ENCODE data around the gene ZMIZ1. TPM values are rescaled to one million over a fixed set of nuclear protein-coding genes. Genes with fewer than 3 reads are reported as not detected.

ZMIZ1 gene
- polyA plus RNA-seq, 1 donor from 2014 or later, result 26.8 TPM

GRCh38 chr10:79162861-79163665, 94.3 kb downstream of the ZMIZ1 start:
- H3K4me2 ChIP-seq (ENCODE audit: low read length), result no peak overlapping the region
- H3K79me2 ChIP-seq (replicated peaks; ENCODE audit: insufficient read depth, low read length), result peaks cover 5% of the 10 kb centered on the region
- TF ChIP-seq EP300 (conservative IDR thresholded peaks at IDR 0.05; ENCODE audit: poor library complexity, severe bottlenecking) (no peak), EZH2 (IDR thresholded peaks at IDR 0.05; ENCODE audit: borderline replicate concordance, insufficient read depth, low read length, poor library complexity, severe bottlenecking) (no peak), REST (IDR thresholded peaks at IDR 0.05; ENCODE audit: borderline replicate concordance) (no peak), TAF1 (IDR thresholded peaks at IDR 0.05; ENCODE audit: low read depth) (no peak), POLR2AphosphoS5 (IDR thresholded peaks at IDR 0.05) (no peak), RAD21 (conservative IDR thresholded peaks at IDR 0.05) (no peak), MXI1 (conservative IDR thresholded peaks at IDR 0.05; ENCODE audit: poor library complexity, severe bottlenecking) (no peak), SMC3 (conservative IDR thresholded peaks at IDR 0.05; ENCODE audit: poor library complexity) (no peak)
- TF ChIP-seq, protein P1, sequence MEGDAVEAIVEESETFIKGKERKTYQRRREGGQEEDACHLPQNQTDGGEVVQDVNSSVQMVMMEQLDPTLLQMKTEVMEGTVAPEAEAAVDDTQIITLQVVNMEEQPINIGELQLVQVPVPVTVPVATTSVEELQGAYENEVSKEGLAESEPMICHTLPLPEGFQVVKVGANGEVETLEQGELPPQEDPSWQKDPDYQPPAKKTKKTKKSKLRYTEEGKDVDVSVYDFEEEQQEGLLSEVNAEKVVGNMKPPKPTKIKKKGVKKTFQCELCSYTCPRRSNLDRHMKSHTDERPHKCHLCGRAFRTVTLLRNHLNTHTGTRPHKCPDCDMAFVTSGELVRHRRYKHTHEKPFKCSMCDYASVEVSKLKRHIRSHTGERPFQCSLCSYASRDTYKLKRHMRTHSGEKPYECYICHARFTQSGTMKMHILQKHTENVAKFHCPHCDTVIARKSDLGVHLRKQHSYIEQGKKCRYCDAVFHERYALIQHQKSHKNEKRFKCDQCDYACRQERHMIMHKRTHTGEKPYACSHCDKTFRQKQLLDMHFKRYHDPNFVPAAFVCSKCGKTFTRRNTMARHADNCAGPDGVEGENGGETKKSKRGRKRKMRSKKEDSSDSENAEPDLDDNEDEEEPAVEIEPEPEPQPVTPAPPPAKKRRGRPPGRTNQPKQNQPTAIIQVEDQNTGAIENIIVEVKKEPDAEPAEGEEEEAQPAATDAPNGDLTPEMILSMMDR (IDR thresholded peaks at IDR 0.05; ENCODE audit: poor library complexity, severe bottlenecking), result no peak
- H3K27ac ChIP-seq (ENCODE audit: low read length), result no peak overlapping the region
- H2AFZ ChIP-seq (ENCODE audit: low read depth, low read length), result no peak overlapping the region
- H4K20me1 ChIP-seq (ENCODE audit: insufficient read depth), result peaks cover 9% of the 10 kb centered on the region
- no peaks in the 10 kb centered on the region for H3K36me3 ChIP-seq (ENCODE audit: insufficient read depth, low read length)
- no peaks in the 10 kb centered on the region for H3K9me3 ChIP-seq (ENCODE audit: low read length)
- no peak overlapping the region for H3K9ac ChIP-seq (ENCODE audit: low read length)
- no peaks in the 10 kb centered on the region for H3K27me3 ChIP-seq (ENCODE audit: insufficient read depth, low read depth, low read length)
- no peaks in the 10 kb centered on the region for H3K9me2 ChIP-seq (ENCODE audit: insufficient read depth, low read length)
- no peak overlapping the region for H3K4me3 ChIP-seq (ENCODE audit: low read length)
- no peaks in the 10 kb centered on the region for H3F3A ChIP-seq (ENCODE audit: insufficient read depth, low read length, poor library complexity, severe bottlenecking)

DNA sequence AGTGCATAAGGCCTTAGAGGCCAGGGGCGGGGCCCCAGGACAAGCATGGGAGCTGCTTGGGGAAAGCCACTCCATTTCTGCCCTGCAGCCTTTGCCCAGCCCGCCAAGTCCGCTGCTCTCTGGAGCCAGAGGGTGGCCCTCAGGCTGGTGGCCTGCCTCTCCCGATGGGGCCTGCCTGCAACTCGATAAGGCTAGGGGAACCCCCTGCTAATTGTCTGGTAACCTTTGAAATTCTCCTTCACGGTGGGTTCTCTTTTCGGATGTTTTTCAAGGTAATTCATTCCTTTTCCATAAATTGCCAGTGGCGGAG, 94.9 kb downstream of the ZMIZ1 start:
- TF ChIP-seq TAF1 (IDR thresholded peaks at IDR 0.05; ENCODE audit: low read depth) (no peak), POLR2AphosphoS5 (IDR thresholded peaks at IDR 0.05) (no peak), RAD21 (conservative IDR thresholded peaks at IDR 0.05) (no peak), EP300 (conservative IDR thresholded peaks at IDR 0.05; ENCODE audit: poor library complexity, severe bottlenecking) (no peak), SMC3 (conservative IDR thresholded peaks at IDR 0.05; ENCODE audit: poor library complexity) (no peak), MXI1 (conservative IDR thresholded peaks at IDR 0.05; ENCODE audit: poor library complexity, severe bottlenecking) (no peak), EZH2 (IDR thresholded peaks at IDR 0.05; ENCODE audit: borderline replicate concordance, insufficient read depth, low read length, poor library complexity, severe bottlenecking) (no peak), REST (IDR thresholded peaks at IDR 0.05; ENCODE audit: borderline replicate concordance) (no peak)
- TF ChIP-seq, protein P1 (IDR thresholded peaks at IDR 0.05; ENCODE audit: poor library complexity, severe bottlenecking), result no peak
- H3K4me2 ChIP-seq (ENCODE audit: low read length), result no peak overlapping the region
- H3K79me2 ChIP-seq (replicated peaks; ENCODE audit: insufficient read depth, low read length), result no peaks in the 10 kb centered on the region
- H2AFZ ChIP-seq (ENCODE audit: low read depth, low read length), result no peak overlapping the region
- H3K4me3 ChIP-seq (ENCODE audit: low read length), result no peak overlapping the region
- H3F3A ChIP-seq (ENCODE audit: insufficient read depth, low read length, poor library complexity, severe bottlenecking), result no peaks in the 10 kb centered on the region
- peaks cover 9% of the 10 kb centered on the region for H4K20me1 ChIP-seq (ENCODE audit: insufficient read depth)
- H3K9me3 ChIP-seq (ENCODE audit: low read length), result no peaks in the 10 kb centered on the region
- no peaks in the 10 kb centered on the region for H3K36me3 ChIP-seq (ENCODE audit: insufficient read depth, low read length)
- H3K9me2 ChIP-seq (ENCODE audit: insufficient read depth, low read length), result no peaks in the 10 kb centered on the region
- no peak overlapping the region for H3K27ac ChIP-seq (ENCODE audit: low read length)
- H3K27me3 ChIP-seq (ENCODE audit: insufficient read depth, low read depth, low read length), result no peaks in the 10 kb centered on the region
- H3K9ac ChIP-seq (ENCODE audit: low read length), result no peak overlapping the region
